Measurements from ENCODE around the gene ASB18.

The ASB18 gene

DNA sequence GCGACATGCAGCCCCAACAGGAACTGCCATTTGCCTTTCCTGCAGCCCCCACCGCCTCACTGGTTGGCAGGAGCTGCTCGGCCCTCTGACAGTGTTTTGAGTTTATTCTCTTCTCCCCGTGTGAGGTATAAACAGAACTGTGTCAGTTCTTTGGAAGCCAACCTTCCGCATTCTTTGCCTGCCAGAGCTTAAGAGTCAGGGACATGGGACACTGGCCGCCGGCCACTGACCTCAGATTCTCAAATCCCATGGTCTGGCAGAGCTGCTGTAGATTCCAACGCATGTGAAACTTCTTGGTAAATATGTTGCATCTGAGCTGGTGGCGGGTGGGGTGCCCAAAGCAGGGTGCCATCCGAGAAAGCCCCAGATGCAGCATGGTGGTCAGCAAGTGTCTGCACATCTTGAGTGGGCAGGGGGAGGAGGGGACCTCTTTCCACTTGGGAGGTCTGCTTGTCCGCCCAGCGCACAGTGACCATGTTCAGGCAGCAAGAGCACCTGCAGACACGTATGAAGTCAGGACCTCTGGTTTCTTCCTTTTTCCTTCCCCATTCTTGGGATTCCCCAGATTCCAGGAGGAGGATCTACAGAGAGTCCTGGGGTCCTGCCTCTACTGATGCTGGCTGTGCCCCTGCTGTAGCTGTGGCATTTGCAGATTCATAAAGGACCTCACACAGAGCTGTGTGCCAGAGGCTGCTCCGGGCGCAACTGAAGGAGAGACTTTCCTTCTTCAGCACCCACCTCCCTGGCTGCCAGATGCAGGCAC is 23.8 kb downstream of the ASB18 start:
- DNase-seq, result no peak

DNA sequence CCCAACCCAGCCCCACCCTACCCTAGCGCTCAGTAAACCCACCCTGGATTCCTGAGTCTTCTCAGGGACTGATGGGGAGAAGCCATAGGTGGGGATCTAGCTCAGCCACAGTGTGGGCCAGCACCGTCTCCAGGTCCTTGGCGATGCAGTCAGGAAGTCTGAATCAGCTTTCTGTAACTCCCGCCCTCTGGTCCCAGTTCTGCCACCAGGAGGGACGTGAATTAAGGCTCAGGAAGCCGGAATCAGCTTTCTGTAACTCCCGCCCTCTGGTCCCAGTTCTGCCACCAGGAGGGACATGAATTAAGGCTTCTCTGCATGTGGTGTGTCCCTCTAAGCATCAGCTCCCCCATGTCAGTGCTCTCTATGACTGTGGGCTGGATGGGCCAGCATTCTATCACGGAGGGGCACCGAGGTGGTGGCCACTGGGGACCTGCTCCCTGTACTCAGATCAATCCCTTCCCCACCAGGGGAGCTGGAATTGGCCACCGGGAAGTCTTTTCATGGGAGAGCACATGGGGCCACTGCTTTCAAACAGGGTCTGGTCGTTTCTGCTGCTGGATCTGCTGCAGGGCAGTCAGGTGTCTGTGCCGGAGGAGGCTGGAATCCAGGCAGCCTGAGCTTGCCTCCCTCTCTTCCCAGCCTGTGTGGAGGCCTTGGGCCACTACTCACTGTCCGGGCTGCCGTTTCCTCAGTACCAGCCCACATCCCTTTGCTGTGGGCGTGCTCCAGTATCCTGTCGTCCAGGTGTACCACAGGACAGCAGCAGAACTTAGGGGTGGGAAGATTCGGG is 24.7 kb downstream of the ASB18 start:
- DNase-seq, result no peak

DNA sequence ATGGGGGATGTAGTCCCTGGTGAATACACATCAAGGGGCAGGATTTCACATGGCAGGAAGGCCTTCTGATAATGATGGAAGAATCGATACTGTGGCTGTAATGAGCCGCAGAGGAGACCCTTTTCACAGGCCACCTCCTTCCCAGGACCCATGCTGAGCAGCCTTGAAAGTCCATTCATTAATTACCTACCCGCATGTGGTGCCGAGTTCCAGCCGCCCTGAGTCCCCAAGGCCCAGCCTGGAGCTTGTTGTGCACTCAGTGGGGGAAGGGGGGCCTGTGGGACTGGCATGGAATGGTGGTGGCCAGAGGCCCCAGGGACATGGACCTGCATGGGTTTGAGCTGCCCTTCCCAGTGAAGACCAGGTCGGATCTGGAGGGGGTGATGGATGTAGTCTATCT is 25.5 kb downstream of the ASB18 start:
- no peak for DNase-seq

DNA sequence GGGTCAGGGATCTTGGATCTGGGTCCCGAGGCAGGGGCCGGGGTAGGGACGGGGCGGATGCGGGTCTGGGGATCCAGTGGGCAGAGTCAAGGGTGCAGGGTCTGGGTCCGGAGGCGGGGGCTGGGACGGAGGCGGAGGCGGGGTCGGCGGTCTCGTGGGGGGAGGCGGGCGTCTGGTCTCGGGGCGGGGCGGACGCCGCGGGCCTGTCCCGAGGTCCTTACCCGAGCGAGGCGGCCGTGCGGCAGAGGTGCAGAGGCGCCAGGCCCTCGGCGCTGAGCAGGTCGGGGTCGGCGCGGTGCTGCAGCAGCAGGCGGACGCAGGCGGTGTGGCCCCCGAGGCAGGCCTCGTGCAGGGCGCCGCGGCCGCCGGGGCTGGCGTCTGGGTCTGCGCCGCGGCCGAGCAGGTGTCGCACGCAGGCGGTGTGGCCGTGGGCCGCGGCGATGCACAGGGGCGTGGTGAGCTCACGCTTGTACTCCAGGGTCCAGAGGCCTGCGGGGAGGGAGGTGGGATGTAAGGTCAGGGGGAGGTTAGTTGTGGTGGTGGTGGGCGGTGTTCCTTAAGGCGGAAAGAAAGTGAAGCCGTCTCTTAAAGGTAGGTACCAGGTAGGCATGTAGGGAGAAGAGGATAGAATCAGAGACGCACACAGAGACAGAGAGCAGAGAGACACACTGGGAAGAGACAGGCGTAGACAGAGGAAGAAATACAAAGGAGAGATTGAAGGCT is 26.6 kb downstream of the ASB18 start:
- DNase-seq, result no peak

DNA sequence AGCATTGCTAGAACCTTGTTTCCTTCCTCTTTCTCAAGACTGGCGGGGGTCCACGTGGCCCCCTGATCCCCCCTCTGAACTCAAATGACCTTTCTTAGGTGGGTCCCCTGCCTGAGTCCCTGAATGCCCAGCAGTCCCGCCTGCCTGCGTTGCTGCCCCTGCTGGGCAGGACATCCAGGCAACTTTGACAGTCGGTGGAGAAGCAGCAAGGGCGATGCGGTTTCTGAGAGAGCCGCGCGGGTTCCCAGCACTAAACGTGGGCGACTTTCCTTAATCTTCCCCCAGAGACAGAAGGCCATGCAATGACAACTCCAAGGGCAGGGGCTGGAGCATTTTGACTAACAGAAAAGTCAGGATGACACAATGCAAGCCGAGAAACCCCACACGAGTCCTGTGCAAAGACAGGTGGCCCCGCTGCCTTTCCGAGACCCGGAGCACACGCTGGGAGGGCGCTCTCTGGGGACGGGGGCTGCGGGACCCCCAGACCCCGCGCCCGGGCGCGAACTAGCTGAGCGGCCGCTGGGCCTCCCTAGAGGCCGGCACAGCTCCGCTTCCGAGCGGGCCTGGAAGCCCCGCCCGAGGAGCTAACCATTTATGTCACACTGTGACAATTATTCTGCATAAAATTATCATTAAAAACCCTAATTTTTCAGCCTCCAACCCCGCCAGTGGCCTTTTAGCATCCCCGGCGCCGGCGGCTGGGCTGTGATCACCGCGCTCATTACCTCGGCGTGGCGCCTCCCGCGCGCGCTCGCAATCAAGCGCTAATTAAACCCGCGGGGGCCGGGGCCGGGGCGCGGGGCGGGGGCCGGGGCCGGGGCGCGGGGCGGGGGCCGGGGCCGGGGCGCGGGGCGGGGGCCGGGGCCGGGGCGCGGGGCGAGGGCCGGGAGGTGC is 27.4 kb downstream of the ASB18 start:
- DNase-seq, result no peak

DNA sequence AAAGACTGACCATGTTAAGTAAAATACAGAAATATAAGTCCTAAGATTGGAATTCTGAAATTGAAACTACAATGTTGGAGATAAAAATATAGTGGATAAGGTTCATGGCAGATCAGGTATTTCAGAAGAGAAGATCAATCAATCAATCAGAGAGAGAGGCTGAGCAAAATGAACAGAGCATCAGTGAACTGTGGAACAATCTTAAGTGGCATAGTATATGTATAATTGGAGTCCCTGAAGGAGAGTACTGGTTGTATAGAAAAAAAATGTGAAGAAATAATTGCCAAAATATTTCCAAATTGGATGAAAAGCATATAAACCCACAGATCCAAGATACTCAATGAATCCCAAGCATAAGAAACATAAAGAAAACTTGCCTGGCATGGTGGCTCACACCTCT is 35.0 kb downstream of the ASB18 start:
- no peak for DNase-seq

DNA sequence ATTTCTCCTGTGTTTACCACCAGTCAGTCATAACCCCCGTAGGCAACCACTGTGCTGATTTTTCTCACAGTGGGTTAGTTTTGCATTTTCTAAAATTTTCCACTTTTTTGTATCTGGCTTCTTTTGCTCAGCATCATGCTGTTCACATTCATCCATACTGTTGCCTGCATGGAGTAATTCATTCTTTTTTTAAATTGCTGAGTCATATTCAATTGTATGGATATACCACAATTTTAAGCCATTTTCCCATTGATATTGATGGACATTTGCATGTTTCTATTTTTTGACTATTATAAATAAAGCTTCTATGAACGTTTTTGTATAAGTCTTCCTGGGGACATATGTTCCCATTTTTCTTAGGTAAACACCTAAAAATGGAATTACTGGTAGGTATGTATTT is 40.5 kb downstream of the ASB18 start:
- DNase-seq, result no peak

DNA sequence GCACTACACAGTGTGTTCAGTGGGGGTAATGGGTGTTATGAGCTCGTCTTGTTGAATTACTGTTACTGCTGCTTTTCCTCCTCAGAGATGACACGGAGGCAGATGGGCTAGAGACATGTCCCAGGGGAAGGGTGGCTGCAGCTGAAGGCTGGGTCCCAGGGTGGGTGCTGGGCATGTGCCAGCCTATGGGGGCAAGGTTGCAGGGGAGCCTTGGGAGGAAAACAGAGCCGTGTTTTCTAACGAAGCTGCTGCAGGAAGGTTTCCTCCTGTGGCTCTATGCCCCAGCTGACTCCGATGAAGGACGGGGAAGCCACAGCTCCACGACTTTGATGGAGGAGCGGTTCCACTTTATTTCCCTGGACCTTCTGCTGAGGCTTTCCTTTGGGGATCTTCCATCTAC is 42.4 kb downstream of the ASB18 start:
- DNase-seq, result no peak

DNA sequence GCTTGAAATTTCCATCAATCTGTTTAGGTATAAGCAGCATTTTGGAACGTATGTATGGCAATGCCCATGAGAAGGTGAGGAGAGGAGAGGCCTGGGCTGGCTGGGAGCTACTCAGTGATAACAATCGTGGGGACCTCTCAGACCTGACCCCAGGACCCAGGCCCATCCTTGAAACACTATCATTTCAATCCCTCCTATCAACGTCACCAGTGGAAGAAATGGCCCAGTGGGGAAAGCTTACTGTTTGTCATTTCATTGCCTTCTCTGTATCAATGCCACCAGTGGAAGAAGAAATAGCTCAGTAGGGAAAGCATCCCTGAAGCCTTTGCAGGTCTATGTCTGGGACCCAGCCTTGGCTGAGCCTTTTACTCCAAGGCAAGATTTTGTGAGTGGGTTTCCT is 44.8 kb downstream of the ASB18 start:
- DNase-seq, result no peak

DNA sequence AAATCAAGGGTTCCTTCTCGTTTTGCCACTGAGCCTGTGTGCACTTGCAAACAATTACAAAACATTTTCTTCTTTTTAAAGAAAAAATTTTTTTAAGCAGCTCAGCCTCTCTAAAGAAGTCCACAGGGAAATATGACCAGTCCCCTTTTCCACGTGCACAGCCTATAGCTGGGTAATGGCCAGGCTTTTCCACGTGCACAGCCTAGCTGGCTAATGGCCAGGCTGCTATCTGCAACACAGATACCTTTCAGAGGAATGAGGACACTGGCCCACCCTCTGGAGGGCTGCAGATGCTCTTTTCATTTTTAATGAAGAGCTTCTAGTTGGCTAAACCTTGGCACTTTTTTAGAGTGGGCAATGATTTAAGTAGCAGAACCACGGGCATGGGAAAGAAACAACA is 46.3 kb downstream of the ASB18 start:
- no peak for DNase-seq

DNA sequence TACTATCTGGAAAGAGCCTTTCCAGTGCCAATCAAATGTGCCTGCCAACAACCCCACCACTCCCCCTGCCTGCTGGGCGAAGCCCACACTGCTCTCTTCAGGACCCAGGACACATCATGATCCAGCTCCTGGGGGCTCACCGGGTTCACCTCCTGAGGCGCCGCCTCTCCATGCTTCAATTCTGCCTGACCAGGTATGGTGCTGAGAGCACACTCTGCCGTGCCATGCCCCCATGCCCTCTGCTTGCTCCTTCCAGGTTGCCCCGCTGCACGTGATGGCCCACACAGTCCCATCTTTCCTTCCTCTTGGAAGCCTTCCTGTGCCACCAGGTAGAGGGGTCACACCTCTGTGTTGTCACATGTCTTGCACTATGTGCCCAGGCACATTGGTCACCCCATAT is 47.5 kb downstream of the ASB18 start:
- DNase-seq, result no peak

DNA sequence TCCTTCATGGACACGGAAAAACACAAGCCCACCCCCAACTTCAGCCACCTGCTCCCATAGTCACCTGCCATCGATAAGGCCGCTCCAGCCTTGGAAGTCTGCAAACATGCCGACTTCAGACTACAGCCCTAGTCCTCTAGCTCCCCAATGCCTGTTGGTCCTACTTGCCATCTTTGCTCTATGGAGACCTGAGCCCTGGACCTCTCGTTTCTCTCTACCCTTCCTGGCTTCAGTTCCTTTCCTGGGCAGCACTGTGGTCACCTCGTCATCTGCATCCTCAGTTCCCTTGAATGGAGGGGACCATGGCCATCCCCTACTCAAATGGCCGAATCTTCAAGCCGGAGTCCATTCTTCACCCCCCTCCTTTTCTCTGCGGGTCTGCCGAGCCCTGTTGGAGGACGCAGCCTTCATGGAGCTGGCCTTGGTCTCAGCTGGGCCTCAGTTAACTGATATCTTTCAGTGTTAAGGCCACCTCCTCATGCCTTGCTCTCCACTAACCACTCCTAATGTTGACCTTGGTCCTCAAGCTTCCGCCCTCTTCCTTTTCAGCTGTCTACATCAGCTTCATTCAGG is 48.4 kb downstream of the ASB18 start:
- DNase-seq, result no peak

DNA sequence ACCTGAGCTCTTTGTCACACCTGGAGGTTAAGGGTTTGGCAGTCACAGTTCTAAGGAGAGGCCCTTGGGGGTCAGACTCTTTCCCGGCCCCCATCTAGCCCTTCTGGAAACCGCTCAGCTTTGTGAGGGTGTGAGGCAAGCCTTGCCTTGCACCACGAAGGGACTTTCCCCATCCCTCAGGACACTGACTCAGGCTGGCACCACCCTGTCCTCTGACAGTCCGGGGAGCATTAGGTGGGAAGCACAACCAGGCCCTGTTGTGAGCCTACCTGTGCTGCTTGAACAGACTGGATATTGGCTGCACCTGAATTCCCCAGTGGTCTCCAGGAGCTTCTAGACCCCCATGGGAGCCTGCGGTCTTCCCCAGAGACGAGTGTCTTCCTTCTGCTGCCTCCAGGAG is 49.0 kb downstream of the ASB18 start:
- no peak for DNase-seq

DNA sequence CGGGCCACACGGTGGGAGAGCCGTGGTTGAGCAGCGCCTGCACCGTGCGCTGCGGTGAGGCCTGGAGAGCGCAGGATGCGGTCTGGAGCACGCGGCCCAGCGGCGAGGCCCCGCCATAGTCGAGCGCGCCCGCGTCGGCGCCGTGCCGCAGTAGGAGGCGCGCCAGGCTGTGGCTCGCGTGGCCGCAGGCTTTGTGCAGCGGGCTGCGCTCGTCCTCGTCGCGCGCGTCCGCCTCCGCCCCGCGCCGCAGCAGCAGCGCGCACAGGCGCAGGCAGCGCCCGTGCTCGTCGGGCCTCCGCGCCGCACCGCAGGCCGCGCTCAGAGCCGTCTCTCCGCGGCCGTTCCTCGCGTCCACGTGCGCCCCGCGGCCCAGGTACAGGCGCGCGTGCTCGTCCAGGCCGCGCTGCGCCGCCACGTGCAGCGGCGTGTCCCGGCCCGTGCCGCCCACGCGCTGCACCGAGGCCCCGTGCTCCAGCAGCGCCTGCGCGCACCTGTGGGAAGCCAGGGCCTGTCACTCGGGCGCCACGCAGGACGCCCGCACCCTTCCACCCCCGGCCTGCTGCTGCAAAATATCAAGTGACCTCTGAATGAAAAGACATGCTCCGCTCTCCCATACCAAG is 49.7 kb downstream of the ASB18 start:
- no peak for DNase-seq

DNA sequence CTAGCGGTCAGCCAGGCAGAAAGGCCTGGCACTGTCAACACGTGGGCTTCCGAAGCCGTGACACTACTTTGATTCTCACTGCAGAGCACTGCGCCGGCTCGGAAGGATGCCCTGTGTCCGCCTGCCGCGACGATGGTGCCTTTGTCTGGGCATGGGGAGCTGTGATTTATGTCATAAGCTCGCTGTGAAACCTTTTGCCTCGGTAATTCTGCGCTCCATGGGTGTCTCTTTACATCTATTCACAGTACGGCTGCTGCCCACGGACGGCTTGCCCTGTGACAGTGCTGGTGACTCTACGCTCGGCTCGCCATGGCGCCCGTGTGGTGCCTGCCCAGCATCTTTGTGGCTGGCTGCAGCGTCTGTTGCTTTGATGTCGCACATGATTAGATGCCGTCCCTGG is 52.9 kb downstream of the ASB18 start:
- DNase-seq, result no peak

DNA sequence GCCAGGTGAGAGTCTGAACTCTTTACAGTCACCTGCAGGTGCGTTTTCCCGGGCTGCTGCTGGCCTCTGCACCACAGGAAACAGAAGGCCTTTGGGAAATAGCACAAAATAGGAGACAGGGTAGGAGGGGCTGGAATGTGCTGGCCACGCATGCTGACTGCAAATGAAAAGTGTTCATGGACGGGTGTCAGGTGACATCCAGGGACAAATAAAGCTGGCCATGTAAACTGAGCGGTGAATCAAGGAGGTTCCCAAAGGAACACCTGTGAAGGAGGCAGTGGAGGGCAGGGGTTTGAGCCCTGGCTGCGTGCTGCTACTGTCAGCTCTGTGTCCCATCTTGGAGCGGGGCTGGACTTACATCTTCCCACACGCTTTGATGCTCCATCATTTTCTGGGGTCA is 53.7 kb downstream of the ASB18 start:
- DNase-seq, result no peak

DNA sequence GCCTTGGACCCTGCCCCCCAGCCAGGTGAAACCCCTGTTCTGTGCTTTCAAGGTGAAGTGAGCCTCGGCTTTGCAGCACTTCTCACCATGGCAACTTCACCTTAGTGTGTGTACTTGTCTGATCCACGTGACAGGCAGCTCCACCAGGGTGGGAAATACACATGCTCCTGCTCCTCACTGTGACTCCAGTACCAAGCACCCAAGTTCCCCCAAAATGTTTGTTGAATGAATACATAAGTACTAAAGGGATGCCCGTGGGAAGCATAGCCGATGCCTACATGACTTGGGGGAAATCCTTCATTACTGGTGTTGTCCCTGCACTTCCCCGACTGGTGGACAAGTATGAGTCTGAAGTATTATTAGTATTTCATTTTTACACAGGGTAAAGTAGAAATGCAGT is 54.2 kb downstream of the ASB18 start:
- DNase-seq, result no peak

DNA sequence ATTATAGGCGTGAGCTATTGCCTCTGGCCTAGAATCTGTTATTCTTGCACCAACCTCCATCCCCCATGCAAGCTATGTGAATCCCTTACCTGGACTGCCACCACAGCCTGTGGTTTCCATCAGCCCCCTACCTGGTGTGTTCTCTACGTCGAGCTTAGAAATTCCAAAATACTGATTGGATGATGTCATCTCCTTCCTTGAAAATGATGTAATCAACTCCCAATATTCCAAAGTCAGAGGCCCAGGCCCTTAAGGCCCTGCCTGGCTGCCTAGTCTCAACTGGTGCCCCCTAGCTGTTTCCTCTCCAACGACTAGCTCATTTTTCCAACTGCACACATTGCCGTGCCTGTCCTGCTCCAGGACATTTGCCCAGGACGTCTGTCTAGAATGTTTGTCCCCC is 54.7 kb downstream of the ASB18 start:
- no peak for DNase-seq

DNA sequence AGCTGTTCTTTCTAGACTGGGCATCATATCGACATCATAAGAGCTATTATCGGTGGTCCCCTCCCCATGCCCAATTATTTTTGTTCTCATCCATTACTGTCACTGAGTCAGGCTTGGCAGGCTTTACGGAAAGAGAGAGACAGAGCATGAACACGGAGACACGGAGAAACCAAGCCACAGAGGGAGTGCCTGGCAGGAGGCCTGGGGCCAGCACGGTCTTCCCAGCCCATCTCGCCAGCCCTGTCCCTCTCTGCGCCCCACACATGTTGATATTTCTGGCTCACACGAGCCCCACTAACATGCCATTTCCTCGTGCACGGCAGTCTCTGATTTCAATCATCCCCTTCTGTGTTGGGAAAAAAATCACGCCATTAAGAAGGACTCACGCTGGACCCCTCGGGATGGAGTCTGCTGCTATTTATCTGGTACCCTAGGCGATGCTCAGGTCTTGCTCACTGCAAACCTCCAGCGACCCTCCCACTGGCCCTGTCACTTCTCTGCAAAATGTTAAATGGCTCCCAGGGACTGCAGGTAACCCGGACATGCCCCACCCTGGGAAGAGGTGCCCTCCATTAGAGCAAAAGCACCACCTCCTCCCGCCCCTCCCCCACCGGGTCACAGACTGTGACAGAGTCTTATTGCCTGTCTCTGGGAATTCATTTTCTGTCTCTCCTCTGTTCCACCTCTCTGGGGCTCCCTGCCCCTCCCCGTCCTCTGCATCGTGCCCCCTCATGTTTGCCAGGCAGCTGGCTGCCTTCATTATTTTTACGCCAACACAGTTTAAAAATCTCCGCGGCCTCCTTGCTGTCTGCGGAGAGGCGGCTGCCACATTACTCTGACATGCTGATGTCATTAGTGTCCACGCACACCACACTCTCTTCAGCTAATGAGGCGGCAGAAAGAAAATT is 55.9 kb downstream of the ASB18 start:
- DNase-seq, result no peak

DNA sequence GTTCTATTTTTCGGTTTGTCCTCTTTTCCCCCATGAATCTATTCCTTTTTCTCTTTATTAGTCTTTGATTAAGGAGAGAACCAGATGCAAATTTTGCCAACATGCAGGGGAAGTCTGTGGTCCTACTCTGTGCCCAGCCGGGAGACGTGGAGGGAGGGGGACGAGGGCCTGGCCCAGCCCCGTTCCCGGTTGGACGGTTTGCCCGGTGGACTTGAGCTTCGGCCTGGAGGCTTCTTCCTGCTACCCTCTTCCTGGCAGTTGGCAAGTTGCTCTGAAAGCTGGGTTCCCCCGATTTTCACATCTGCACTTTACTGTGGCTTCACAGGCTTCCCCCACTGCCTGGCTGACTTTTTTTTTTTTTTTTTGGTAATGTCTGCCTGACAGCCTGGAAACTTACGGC is 56.7 kb downstream of the ASB18 start:
- no peak for DNase-seq
